WTC11 (cell line): ENCODE data around the gene ZNF652. TPM values are rescaled to one million over a fixed set of nuclear protein-coding genes. Genes with fewer than 3 reads are reported as not detected.

Experiments used
- ATAC-seq: fragments of 200-7000 bp; cut with Tn5 transposase; 2 replicates; pipeline ENCODE4 v1.10.0; 2021; ENCODE audit warnings: mild to moderate bottlenecking, moderate library complexity
- CTCF ChIA-PET: fragments of 300-600 bp; sonication (Branson Sonifier 250); formaldehyde crosslinking; loops from one replicate; lab custom pipeline; 2021; ENCODE audit warnings: antibody characterized with exemption; lab: Charles Lee
- POLR2A ChIA-PET: fragments of 350-600 bp; sonication (Branson Sonifier 250); formaldehyde crosslinking; loops from one replicate; lab custom pipeline; 2021; ENCODE audit warnings: antibody characterized with exemption; lab: Charles Lee
- DNase-seq: peaks from one replicate; pipeline ENCODE4 v3.0.0; 2021; ENCODE audit warnings: low spot score
- H3K27ac Mint-ChIP-seq: 2 replicates; pipeline ENCODE4 v1.8.0; 2021; ENCODE audit warnings: mixed read lengths
- H3K27me3 Mint-ChIP-seq: 2 replicates; pipeline ENCODE4 v1.8.0; 2021; ENCODE audit warnings: low read depth, mild to moderate bottlenecking, moderate library complexity, mixed read lengths
- H3K36me3 Mint-ChIP-seq: 2 replicates; pipeline ENCODE4 v1.8.0; 2021; ENCODE audit warnings: mixed read lengths
- H3K4me1 Mint-ChIP-seq: 2 replicates; pipeline ENCODE4 v1.8.0; 2022; ENCODE audit warnings: mixed read lengths
- H3K4me3 Mint-ChIP-seq: 2 replicates; pipeline ENCODE4 v1.8.0; 2021; ENCODE audit warnings: mild to moderate bottlenecking, moderate library complexity, mixed read lengths
- H3K9me3 Mint-ChIP-seq: 2 replicates; pipeline ENCODE4 v1.8.0; 2021; ENCODE audit warnings: mixed read lengths
- CREB1 ChIP-seq: sonication (generic); formaldehyde crosslinking; IDR thresholded peaks from 2 replicates; pipeline ENCODE4 v1.8.0; 2023; ENCODE audit warnings: mild to moderate bottlenecking, missing genetic modification reagents
- CTCF ChIP-seq: fragments of 200-600 bp; IDR thresholded peaks from 2 replicates; pipeline ENCODE4 v1.8.0; 2022; ENCODE audit warnings: antibody characterized with exemption
- E2F1 ChIP-seq: sonication (generic); formaldehyde crosslinking; IDR thresholded peaks from 2 replicates; pipeline ENCODE4 v1.8.0; 2022; ENCODE audit warnings: mild to moderate bottlenecking, missing genetic modification reagents
- ELF4 ChIP-seq: sonication (generic); formaldehyde crosslinking; IDR thresholded peaks from 2 replicates; pipeline ENCODE4 v1.8.1; 2022; ENCODE audit warnings: low read depth, mild to moderate bottlenecking, moderate library complexity, missing genetic modification reagents
- GTF2I ChIP-seq: fragments of 250-450 bp; sonication (Bioruptor Pico); conservative IDR thresholded peaks from 2 replicates; pipeline ENCODE4 v1.4.0; 2021; ENCODE audit warnings: mild to moderate bottlenecking
- HMGA2 ChIP-seq: fragments of 250-450 bp; sonication (Bioruptor Pico); IDR thresholded peaks from 2 replicates; pipeline ENCODE4 v1.4.0; 2021; ENCODE audit warnings: mild to moderate bottlenecking, moderate library complexity
- NFYB ChIP-seq: sonication (generic); formaldehyde crosslinking; conservative IDR thresholded peaks from 2 replicates; pipeline ENCODE4 v1.8.0; 2022; ENCODE audit warnings: low read depth, missing genetic modification reagents
- NR1H2 ChIP-seq: sonication (generic); formaldehyde crosslinking; IDR thresholded peaks from 2 replicates; pipeline ENCODE4 v1.9.0; 2021; ENCODE audit warnings: mild to moderate bottlenecking, moderate library complexity, missing genetic modification reagents
- NR3C1 ChIP-seq: sonication (generic); formaldehyde crosslinking; conservative IDR thresholded peaks from 2 replicates; pipeline ENCODE4 v1.8.1; 2023; ENCODE audit warnings: low read depth, mild to moderate bottlenecking, missing genetic modification reagents
- RELA ChIP-seq: sonication (generic); formaldehyde crosslinking; IDR thresholded peaks from 2 replicates; pipeline ENCODE4 v1.8.1; 2022; ENCODE audit warnings: missing genetic modification reagents, mild to moderate bottlenecking, borderline replicate concordance
- SMAD3 ChIP-seq: sonication (generic); formaldehyde crosslinking; IDR thresholded peaks from 2 replicates; pipeline ENCODE4 v1.8.0; 2022; ENCODE audit warnings: missing genetic modification reagents, mild to moderate bottlenecking, borderline replicate concordance
- SOX15 ChIP-seq: fragments of 250-450 bp; sonication (Bioruptor Pico); IDR thresholded peaks from 2 replicates; pipeline ENCODE4 v1.9.0; 2021; ENCODE audit warnings: mild to moderate bottlenecking
- SP1 ChIP-seq: sonication (generic); formaldehyde crosslinking; conservative IDR thresholded peaks from 2 replicates; pipeline ENCODE4 v1.8.1; 2022; ENCODE audit warnings: missing genetic modification reagents
- TEAD1 ChIP-seq: sonication (generic); formaldehyde crosslinking; IDR thresholded peaks from 2 replicates; pipeline ENCODE4 v1.8.0; 2022; ENCODE audit warnings: mild to moderate bottlenecking, missing genetic modification reagents
- ZBTB21 ChIP-seq: sonication (generic); formaldehyde crosslinking; IDR thresholded peaks from 2 replicates; pipeline ENCODE4 v1.8.1; 2023; ENCODE audit warnings: mild to moderate bottlenecking, missing genetic modification reagents, borderline replicate concordance
- ZBTB43 ChIP-seq: sonication (generic); formaldehyde crosslinking; IDR thresholded peaks from 2 replicates; pipeline ENCODE4 v1.8.1; 2023; ENCODE audit warnings: mild to moderate bottlenecking, missing genetic modification reagents
- ZNF219 ChIP-seq: sonication (generic); formaldehyde crosslinking; IDR thresholded peaks from 2 replicates; pipeline ENCODE4 v1.8.0; 2023; ENCODE audit warnings: missing genetic modification reagents, mild to moderate bottlenecking, borderline replicate concordance
- ZNF263 ChIP-seq: sonication (generic); formaldehyde crosslinking; IDR thresholded peaks from 2 replicates; pipeline ENCODE4 v1.8.1; 2022; ENCODE audit warnings: low read depth, mild to moderate bottlenecking, moderate library complexity, missing genetic modification reagents
- ZNF317 ChIP-seq: sonication (generic); formaldehyde crosslinking; IDR thresholded peaks from 2 replicates; pipeline ENCODE4 v1.8.1; 2023; ENCODE audit warnings: low read depth, mild to moderate bottlenecking, moderate library complexity, missing genetic modification reagents, borderline replicate concordance
- ZNF425 ChIP-seq: fragments of 250-450 bp; sonication (Bioruptor Pico); conservative IDR thresholded peaks from 2 replicates; pipeline ENCODE4 v1.9.0; 2021; ENCODE audit warnings: mild to moderate bottlenecking
- ZNF512 ChIP-seq: sonication (generic); formaldehyde crosslinking; IDR thresholded peaks from 2 replicates; pipeline ENCODE4 v1.8.1; 2022; ENCODE audit warnings: missing genetic modification reagents, borderline replicate concordance
- total RNA-seq: library from RNA; stranded (reverse); gene quantifications from 3 replicates; pipeline ENCODE4 v1.2.3, GENCODE V29; 2021

ZNF652 gene
- total RNA-seq, 1 experiment from 2014 or later = 40.8 TPM

DNA sequence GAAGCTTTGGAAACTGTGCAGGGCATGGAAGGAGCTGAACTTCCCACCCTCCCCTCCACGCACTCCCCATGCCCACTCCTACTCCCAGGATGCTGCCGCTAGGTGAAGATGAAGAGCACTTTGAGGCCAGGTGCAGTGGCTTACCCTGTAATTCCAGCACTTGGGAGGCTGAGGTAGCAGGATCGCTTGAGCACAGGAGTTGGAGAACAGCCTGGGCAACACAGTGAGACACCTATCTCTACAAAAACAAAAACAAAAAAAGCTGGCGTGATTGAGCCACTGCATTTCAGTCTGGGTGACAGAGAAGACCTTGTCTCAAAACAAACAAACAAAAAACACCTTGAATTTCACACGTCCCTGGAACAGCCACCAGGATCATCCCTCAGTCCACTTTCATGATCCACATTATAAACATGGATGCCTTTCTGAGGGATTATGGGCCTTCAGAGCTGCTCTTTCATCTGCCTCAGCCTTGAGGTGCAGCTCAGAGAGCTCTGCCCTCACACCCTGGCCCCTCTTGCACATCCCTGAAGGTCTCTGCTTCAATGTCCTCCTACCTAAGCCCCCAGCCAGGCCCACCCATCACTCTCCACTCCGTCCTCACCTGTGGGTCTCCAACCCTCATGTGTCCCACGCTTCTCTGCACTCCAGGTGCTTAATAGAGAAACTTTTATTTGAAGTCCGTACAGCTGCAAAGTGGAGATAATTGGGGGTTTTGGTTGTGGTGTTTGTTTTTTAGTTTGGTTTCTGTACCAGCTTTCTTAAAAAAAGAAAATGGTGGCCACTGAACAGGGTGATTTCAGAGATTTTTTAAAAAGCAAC lies 26.9 kb upstream of the ZNF652 start:
- H3K27ac Mint-ChIP-seq = no peak overlapping the region
- no peaks in the 10 kb centered on the region for H3K9me3 Mint-ChIP-seq
- TF ChIP-seq E2F1 (CRISPR knock-in tag) (no peak), ELF4 (CRISPR knock-in tag) (no peak), SOX15 (CRISPR knock-in tag) (no peak), ZBTB43 (no peak), HMGA2 (CRISPR knock-in tag) (no peak)
- ChIA-PET CTCF (interaction anchor here (0.7 to 4.9 kb wide), 3 partner anchors 18 to 141 kb away, joined by 4 to 23 read pairs (median 4); no protein-coding TSS in a partner anchor), POLR2A (no interaction called here)
- no peaks in the 10 kb centered on the region for H3K36me3 Mint-ChIP-seq
- no peak for ATAC-seq
- H3K4me1 Mint-ChIP-seq = peaks cover 2% of the 10 kb centered on the region
- no peak overlapping the region for H3K4me3 Mint-ChIP-seq
- no peaks in the 10 kb centered on the region; the same call in 1 of the 2 replicates for H3K27me3 Mint-ChIP-seq
- no peak for DNase-seq

DNA sequence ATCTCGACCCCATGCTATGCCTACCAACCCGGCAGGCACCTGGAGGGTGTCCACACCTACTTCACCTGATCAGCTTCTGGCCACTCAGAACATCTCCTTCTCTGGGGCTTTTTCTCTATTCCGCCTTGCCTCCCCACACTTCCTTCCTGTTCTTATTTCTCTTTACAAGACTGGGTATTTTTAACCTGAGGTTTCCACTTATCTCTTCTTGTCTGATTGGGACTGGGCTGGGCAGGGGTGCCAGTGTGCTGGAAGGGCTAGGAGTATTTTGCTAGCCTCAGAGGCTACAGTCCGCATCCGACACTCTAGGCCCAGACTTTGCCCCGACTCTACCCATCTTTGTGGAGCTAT lies 26.2 kb upstream of the ZNF652 start:
- Mint-ChIP-seq H3K4me3 (no peak overlapping the region), H3K27ac (no peak overlapping the region), H3K36me3 (no peaks in the 10 kb centered on the region), H3K4me1 (peaks cover 2% of the 10 kb centered on the region), H3K9me3 (no peaks in the 10 kb centered on the region), H3K27me3 (no peaks in the 10 kb centered on the region; the same call in 1 of the 2 replicates)
- DNase-seq (no peak), ATAC-seq (no peak)
- POLR2A ChIA-PET = no interaction called here
- TF ChIP-seq ZNF263 (CRISPR knock-in tag) = no peak
- no peak for TF ChIP-seq RELA (CRISPR knock-in tag)
- no peak for TF ChIP-seq ZNF219 (CRISPR knock-in tag)
- TF ChIP-seq ZBTB21 = no peak
- no peak for TF ChIP-seq GTF2I
- no peak for TF ChIP-seq CTCF
- no peak for TF ChIP-seq SP1 (CRISPR knock-in tag)
- no peak for TF ChIP-seq TEAD1 (CRISPR knock-in tag)
- no peak for TF ChIP-seq SMAD3 (CRISPR knock-in tag)
- CTCF ChIA-PET = interaction anchor here (1.3 to 4.9 kb wide), 3 partner anchors 17 to 22 kb away, joined by 4 to 23 read pairs (median 5); no protein-coding TSS in a partner anchor

- CTCF ChIA-PET = interaction anchor here (0.6 to 4.9 kb wide), 7 partner anchors 11 to 97 kb away, joined by 3 to 23 read pairs (median 4); no protein-coding TSS in a partner anchor
- H3K4me3 Mint-ChIP-seq = no peak overlapping the region
- DNase-seq (no peak), ATAC-seq (no peak)
- POLR2A ChIA-PET = no interaction called here
- peaks cover 2% of the 10 kb centered on the region for H3K4me1 Mint-ChIP-seq
- H3K9me3 Mint-ChIP-seq = no peaks in the 10 kb centered on the region
- H3K36me3 Mint-ChIP-seq = no peaks in the 10 kb centered on the region
- no peak overlapping the region for H3K27ac Mint-ChIP-seq
- H3K27me3 Mint-ChIP-seq = no peaks in the 10 kb centered on the region; the same call in 1 of the 2 replicates
- TF ChIP-seq ZNF512 (CRISPR knock-in tag) (no peak), SOX15 (CRISPR knock-in tag) (no peak), ZBTB21 (no peak), ZNF317 (CRISPR knock-in tag) (no peak), ZNF425 (CRISPR knock-in tag) (no peak), ELF4 (CRISPR knock-in tag) (no peak), NR1H2 (no peak), NR3C1 (CRISPR knock-in tag) (no peak), CREB1 (no peak), NFYB (no peak)
Observed at GRCh38 chr17:49387498-49388289, 25.6 kb upstream of the ZNF652 start.
